ENCODE results near the gene KCNF1. TPM values are rescaled to one million over a fixed set of nuclear protein-coding genes. Genes with fewer than 3 reads are reported as not detected.

KCNF1 gene
- total and polyA plus RNA-seq, 10 of the 15 experiments (the other 5 are each of a cell fraction or from before 2014, with no cell fraction given): not detected

DNA sequence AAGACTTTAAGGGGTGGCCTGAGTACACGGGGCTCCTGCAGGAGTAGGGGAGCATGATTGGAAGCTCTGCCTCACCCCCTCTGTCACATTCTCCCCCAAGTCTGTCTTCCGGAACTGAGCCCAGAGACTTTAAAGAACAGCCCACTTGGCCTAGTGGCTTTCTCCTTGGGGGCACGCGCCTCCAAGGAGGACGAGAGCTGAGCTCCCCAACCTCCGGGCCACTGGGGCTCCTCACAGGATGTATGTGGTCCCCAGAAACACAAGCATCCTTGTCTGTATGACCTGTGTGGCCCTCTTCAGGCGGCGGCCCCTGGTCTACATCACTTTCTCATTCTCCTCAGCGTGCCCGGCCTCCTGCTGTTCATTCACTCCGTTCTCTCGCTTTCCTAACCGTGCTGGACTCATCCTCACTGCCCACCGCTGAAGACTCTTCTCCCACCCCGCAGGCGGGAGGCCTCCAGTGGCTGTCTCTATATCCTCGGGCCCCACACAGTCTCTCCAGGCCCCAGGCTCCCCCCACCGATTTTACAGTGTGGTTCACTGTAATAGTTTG is 23.7 kb downstream of the KCNF1 start:
- Histone ChIP-seq H3K79me2 (ENCODE audit: control insufficient read depth, insufficient read depth, low read length) (no peaks in the 10 kb centered on the region), H3K9ac (ENCODE audit: control insufficient read depth, insufficient read depth, low read length) (no peak overlapping the region), H3K4me1 (ENCODE audit: control insufficient read depth, insufficient read depth, low read length) (no peaks in the 10 kb centered on the region), H3K9me3 (replicated peaks; ENCODE audit: control insufficient read depth, insufficient read depth, low read length) (peaks cover 2% of the 10 kb centered on the region; the same call in 2 of the 3 replicates), H2AFZ (ENCODE audit: control insufficient read depth, low read depth, low read length) (no peak overlapping the region), H3K27ac (ENCODE audit: control insufficient read depth, insufficient read depth) (no peak overlapping the region), H3K4me3 (no peak overlapping the region), H3K27me3 (replicated peaks in 1 of 2; ENCODE audit: control insufficient read depth in 2 of 2, insufficient read depth in 2 of 2, low read length in 1 of 2) (peaks cover 0 to 4% of the 10 kb centered on the region in 2 experiments; a peak in 2 of 4 replicates), H4K20me1 (ENCODE audit: control insufficient read depth, insufficient read depth) (no peaks in the 10 kb centered on the region), H3K36me3 (ENCODE audit: control insufficient read depth in 2 of 2, insufficient read depth in 2 of 2, low read length in 1 of 2) (no peaks in the 10 kb centered on the region), H3K4me2 (ENCODE audit: control insufficient read depth, insufficient read depth) (no peak overlapping the region)
- DNase-seq (ENCODE audit: low read depth, low spot score) (no peak), ATAC-seq (no peak), FAIRE-seq (no peak)
- ChIA-PET RAD21 (ENCODE audit: unreplicated experiment) (no interaction called here), SMC1A (ENCODE audit: uncharacterized antibody, unreplicated experiment) (no interaction called here), CTCF (interaction anchor here (0.9 kb wide), 1 partner anchor 103 kb away, joined by 4 read pairs; no protein-coding TSS in a partner anchor), POLR2A (no interaction called here)
- TF ChIP-seq YY1 (IDR thresholded peaks at IDR 0.05; ENCODE audit: low read depth, low read length) (no peak), ETV6 (conservative IDR thresholded peaks at IDR 0.05 in 1 of 2, IDR thresholded peaks at IDR 0.05 in 1 of 2; ENCODE audit: borderline replicate concordance in 1 of 2, low read depth in 1 of 2) (no peak)
- in situ Hi-C loops (cut with MboI): no loop called here
- WGBS (ENCODE audit: insufficient coverage, insufficient replicate concordance, low lambda C conversion rate, missing lambda C conversion rate): 48% methylated on average over 15 of the region's 18 CpGs
- BruUV-seq (replicated peaks): no TSS peak
- intact Hi-C loops (cut with micrococcal nuclease; ENCODE audit: unreplicated experiment): no loop called here

GRCh38 chr2:10935953-10936942 is 24.5 kb downstream of the KCNF1 start:
- TF ChIP-seq IKZF2 (IDR thresholded peaks at IDR 0.05): no peak
- TF ChIP-seq ZNF274 (IDR thresholded peaks at IDR 0.05; ENCODE audit: insufficient read depth, insufficient read length): no peak
- no peak for TF ChIP-seq RAD21 (IDR thresholded peaks at IDR 0.05; ENCODE audit: insufficient read depth, low read depth, low read length)
- TF ChIP-seq FOS (IDR thresholded peaks at IDR 0.05; ENCODE audit: borderline replicate concordance, extremely low read depth, insufficient read length): no peak
- TF ChIP-seq CREM (IDR thresholded peaks at IDR 0.05; ENCODE audit: low read depth): no peak
- no peak for TF ChIP-seq PAX5 (IDR thresholded peaks at IDR 0.05; ENCODE audit: borderline replicate concordance, low read depth, low read length)
- TF ChIP-seq MYB (IDR thresholded peaks at IDR 0.05; ENCODE audit: borderline replicate concordance, low read depth, low read length): no peak
- no peak for TF ChIP-seq JUNB (IDR thresholded peaks at IDR 0.05)
- no peak for TF ChIP-seq MXI1 (IDR thresholded peaks at IDR 0.05; ENCODE audit: low read depth, low read length)
- no peak for FAIRE-seq
- ChIA-PET RAD21 (ENCODE audit: unreplicated experiment) (no interaction called here), CTCF (no interaction called here), SMC1A (ENCODE audit: uncharacterized antibody, unreplicated experiment) (no interaction called here), POLR2A (no interaction called here)
- H3K9me3 ChIP-seq (replicated peaks; ENCODE audit: control insufficient read depth, insufficient read depth, low read length): peaks cover 2% of the 10 kb centered on the region; the same call in 2 of the 3 replicates
- no peak overlapping the region for H2AFZ ChIP-seq (ENCODE audit: control insufficient read depth, low read depth, low read length)
- intact Hi-C loops (cut with micrococcal nuclease; ENCODE audit: unreplicated experiment) (no loop called here), in situ Hi-C loops (cut with MboI) (no loop called here)
- no peak overlapping the region for H3K27ac ChIP-seq (ENCODE audit: control insufficient read depth, insufficient read depth)
- H3K27me3 ChIP-seq (replicated peaks in 1 of 2; ENCODE audit: control insufficient read depth in 2 of 2, insufficient read depth in 2 of 2, low read length in 1 of 2): peaks cover 0 to 4% of the 10 kb centered on the region in 2 experiments; a peak in 1 of 4 replicates
- no peaks in the 10 kb centered on the region for H3K4me1 ChIP-seq (ENCODE audit: control insufficient read depth, insufficient read depth, low read length)
- ATAC-seq: no peak
- H3K36me3 ChIP-seq (ENCODE audit: control insufficient read depth in 2 of 2, insufficient read depth in 2 of 2, low read length in 1 of 2): no peaks in the 10 kb centered on the region
- WGBS (ENCODE audit: insufficient coverage, insufficient replicate concordance, low lambda C conversion rate, missing lambda C conversion rate): 50% methylated on average over 17 of the region's 17 CpGs
- no peak overlapping the region for H3K9ac ChIP-seq (ENCODE audit: control insufficient read depth, insufficient read depth, low read length)
- no peaks in the 10 kb centered on the region for H3K79me2 ChIP-seq (ENCODE audit: control insufficient read depth, insufficient read depth, low read length)
- DNase-seq (ENCODE audit: low read depth, low spot score): no peak
- BruUV-seq (replicated peaks): no TSS peak
- no peaks in the 10 kb centered on the region for H4K20me1 ChIP-seq (ENCODE audit: control insufficient read depth, insufficient read depth)
- H3K4me3 ChIP-seq: no peak overlapping the region
- no peak overlapping the region for H3K4me2 ChIP-seq (ENCODE audit: control insufficient read depth, insufficient read depth)
